Measurements from ENCODE around the gene ENTPD2.

Gene ENTPD2

GRCh38 chr9:137053944-137054931, at the start of gene ENTPD2:
TSS of gene ENTPD2 (minus strand) at chr9:137054061. CDS start at chr9:137053997, 64 bp downstream.
- peak in 1 of 2 experiments; percentile 9 for DNase-seq

DNA sequence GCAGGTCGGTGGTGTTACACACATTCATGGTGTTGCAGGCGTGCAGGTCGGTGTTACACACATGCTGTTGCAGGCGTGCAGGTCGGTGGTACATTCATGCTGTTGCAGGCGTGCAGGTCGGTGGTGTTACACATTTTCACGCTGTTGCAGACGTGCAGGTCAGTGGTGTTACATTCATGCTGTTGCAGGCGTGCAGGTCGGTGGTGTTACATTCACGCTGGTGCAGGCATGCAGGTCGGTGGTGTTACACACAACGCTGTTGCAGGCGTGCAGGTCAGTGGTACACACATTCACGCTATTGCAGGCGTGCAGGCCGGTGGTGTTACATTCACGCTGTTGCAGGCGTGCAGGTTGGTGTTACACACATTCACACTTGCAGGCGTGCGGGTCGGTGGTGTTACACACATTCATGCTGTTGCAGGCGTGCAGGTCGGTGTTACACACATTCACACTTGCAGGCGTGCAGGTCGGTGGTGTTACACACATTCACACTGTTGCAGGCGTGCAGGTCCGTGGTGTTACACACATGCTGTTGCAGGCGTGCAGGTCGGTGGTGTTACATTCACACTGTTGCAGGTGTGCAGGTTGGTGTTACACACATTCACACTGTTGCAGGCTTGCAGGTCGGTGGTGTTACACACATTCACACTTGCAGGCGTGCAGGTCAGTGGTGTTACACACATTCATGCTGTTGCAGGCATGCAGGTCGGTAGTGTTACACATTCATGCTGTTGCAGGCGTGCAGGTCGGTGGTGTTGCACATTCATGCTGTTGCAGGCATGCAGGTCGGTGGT, 49.5 kb upstream of the ENTPD2 start:
- DNase-seq = no peak

GRCh38 chr9:137099231-137099630, 45.4 kb upstream of the ENTPD2 start:
- DNase-seq = no peak

- no peak for DNase-seq
Measured at GRCh38 chr9:137097761-137098462, 44.1 kb upstream of the ENTPD2 start.

GRCh38 chr9:137096785-137097546, 43.1 kb upstream of the ENTPD2 start:
- DNase-seq = no peak

GRCh38 chr9:137095664-137096517, 42.0 kb upstream of the ENTPD2 start:
- DNase-seq = no peak

DNA sequence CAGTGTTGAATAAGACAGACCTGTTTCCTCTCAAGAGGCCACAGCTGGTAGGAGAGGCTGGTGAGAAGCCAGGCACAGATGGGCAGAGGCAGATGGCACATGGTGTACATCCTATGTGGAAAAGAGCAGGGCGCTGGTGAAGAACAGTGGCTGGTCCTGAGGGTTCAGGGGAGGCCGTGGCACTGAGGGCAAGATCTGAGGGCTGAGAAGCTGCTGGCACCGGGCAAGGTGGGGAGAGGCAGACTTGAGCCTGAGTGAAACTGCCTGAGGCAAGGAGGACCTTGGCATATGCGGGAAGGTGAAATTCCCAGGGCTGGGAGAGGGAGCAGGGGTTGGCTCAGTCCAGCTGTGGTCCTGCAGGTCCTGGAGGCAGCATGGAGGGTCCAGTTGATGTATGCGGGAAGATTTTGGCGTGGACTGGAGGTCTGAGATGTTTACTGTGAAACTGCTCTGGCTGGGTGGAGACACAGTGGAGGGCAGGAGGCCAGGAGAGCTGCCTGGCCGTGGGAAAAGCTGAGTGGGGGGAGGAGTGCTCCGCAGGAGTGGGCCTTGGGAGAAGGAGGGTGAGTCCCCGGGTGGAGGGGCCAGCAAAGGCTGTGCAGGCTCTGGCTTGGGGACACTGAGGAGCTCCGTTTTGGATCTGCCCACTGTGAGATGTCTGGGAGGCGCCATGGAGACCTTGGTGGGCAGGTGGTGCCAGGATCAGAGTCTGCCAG, 35.5 kb upstream of the ENTPD2 start:
- DNase-seq = no peak

DNA sequence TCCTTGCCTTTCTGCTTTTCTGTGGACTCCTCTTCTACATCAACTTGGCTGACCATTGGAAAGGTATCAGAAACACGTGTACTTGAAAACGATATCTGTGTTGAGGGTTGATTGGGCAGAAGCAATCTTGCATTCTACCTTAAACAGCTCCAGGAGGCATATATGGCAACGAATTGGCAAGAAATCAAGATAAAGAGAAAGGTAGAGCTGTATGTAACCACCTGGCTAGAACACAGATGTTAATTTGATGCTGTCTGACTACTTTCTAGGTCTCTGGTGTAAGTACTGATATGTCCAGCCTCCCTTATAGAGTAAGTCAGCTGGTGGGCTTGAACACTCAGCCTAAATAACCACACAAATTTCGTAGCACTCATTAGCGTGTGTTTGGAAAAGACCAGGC, 34.3 kb upstream of the ENTPD2 start:
- no peak for DNase-seq

- no peak for DNase-seq
Measured at GRCh38 chr9:137087409-137087925, 33.6 kb upstream of the ENTPD2 start.

DNA sequence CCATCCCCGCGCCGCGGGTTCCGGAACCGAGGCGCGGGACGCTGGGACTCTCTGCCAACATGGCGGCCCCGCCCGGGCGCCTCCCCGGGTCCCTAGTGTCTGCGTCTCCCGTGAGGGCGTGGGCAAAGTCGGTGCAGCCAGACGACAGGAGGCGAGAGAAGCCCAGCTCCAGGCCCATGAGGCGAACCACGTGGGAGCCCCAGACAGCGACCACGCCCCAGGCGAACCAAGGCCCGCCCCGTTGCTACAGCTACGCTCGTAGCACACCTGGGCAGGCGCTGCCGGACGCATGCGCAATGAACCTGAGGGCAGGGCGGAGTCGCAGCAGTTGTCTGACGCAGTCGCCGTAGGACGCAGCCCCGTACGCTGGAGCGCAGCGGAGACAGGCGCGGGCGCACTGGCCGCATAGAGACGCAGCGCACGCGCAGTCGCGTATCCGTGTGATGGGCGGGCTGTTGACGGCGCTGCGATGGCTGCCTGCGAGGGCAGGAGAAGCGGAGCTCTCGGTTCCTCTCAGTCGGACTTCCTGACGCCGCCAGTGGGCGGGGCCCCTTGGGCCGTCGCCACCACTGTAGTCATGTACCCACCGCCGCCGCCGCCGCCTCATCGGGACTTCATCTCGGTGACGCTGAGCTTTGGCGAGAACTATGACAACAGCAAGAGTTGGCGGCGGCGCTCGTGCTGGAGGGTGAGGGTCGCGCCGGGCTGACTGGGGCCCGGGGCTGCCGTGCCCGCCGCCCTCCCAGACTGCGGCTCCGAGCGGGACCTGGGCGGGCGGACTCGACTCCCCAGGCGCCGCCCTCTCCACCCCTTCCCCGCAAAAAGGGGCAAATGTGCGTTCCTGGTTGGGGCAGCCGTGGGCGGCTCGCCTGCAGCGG, 32.9 kb upstream of the ENTPD2 start, which contains the start of gene MAN1B1:
Gene MAN1B1 (plus strand): TSS at position 455 of the 878 bp plus-strand sequence. CDS start 15 bp downstream, at position 470.
- DNase-seq = peak; percentile 97 to 99

DNA sequence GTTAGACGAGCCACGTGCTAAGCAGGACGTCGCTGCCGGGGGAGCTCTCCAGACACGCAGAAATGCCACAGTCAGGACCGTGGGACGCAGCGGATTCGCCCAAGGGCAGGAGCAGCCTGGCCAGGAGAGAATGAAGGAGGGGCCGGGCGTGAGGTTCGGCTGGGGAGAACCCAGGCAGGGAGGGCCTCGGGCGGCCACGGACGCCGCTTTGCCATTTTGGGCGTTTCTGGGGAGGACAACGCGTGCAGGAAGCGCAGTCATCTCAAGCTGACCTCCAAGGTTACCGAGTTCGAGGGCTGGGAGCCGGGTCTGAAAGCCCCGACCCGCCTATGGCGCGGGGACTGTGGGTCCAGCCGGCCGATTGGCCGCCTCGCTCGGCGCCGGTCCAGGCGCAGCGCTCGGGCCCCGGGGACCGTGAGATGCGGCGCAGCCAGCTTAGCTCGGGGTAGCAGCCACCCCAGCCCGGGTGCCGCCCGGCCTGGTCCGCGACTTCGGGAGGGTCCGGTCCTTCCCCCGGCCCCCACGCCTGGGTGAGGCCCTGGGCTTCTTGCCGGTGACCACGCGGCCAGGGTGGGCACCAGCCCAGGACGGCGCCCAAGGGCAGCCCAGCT, 32.2 kb upstream of the ENTPD2 start:
- DNase-seq = no peak

- no peak for DNase-seq
Measured at GRCh38 chr9:137084526-137084925, 30.7 kb upstream of the ENTPD2 start.

DNA sequence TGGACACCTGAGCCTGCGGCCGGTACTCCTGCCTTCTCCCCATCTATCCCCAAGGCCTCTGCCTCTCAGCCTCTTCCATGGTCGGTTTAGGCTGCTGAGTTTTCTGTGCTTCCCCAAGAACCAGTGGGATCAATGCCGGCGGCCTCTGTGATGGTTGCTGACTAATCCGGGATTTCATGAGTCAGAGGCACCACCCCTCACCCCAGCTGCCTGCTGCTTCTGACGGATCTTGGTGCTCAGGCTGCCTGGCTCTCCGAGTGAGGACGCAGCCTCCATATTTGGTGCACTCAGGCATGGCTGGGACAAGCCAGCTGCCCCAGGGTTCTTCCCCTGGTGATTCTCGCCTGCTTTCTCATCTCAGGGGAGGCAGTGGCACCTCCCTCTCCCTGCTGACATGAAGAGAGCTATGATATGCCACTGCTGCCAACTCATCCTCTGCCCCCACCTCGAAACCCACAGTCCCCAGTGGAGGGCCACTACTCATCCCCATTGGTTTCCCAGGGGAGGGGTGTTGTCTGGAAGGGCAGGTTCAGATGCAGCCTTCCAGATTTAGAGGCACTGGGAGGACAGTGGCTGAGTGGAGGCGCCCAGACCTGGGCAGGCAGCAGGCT, 29.6 kb upstream of the ENTPD2 start:
- DNase-seq = no peak

- no peak for DNase-seq
Measured at GRCh38 chr9:137082925-137083290, 29.0 kb upstream of the ENTPD2 start.

DNA sequence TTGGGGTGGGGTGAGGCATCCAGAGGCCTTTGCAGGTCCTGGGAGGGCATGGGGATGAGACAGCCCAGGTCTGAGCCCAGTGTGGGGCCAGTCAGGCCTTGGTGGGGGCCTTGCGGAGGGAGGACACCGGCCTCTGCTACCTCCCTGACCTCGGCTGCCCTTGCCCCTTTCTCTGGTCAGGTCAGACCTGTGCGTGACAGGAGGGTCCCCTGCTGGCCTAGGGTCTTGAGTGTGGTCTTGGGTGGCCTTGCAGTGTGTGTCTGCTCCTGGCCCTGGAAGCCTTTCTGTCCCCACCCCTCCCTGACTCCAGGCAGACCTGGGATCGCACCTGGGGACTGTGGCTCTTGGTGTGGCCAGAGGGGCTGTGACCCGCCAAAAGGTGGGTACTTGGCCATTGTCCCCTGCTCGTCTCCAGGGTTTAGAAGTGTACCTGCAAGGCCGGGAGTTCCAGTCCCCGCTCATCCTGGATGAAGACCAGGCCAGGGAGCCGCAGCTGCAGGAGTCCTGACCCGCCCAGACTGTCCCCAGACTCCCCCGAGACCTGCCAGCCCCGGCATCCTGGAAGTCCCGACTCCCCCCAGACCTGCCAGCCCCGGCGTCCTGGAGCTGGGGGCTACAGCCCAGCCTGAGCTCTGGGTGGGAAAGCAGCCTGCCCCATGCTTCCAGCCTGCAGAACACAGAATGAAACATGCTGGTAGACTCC, 28.5 kb upstream of the ENTPD2 start:
- no peak for DNase-seq

DNA sequence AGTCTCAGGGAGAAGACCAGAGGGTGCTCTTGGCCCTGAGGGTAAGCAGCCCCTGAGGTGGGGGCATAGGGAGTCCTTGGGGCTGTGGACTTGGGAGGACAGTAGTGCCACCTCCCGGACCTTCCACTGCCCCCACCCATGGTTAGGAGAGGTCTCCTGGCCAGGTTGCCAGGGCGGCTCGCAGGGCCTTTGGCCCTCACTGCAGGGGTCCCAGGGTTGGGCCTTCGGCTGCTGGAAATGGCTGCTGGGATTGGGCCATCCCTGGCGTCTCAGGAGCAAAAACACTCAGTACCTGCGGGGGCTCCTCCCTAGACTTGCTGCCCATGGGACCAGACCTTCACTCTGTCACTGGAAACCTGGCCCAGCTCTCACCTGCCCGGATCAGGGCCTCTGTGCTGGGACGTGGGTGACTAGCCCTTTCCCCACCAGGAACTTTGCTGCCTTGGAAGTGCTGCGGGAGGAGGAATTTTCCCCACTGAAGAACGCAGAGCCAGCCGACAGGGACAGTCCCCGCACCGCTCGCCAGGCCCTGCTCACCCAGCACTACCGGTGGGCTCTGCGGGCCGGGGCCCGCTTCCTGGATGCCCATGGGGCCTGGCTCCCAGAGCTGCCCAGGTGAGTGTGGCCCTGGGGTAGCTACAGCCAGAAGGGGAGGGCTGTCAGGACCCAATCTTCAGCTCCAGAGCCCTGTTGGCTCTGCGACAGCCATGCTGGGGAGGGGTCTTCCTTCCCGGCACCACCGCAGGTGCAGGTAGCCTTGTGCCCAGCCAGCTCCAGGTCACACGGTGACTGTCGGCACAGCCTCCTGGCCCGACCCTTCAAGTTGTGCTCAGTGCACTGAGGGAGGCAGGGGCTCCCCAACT, 26.6 kb upstream of the ENTPD2 start:
- DNase-seq = no peak

- DNase-seq = no peak
Measured at GRCh38 chr9:137079401-137079787, 25.5 kb upstream of the ENTPD2 start.

Measured in NCI-H1930 (cell line).